Measurements from ENCODE around the gene KCND3.
"Not testable (repeated sequence)": the region's sequence is repeated elsewhere in the genome, so short reads cannot be mapped to it uniquely, and the experiment has no call there.

DNA sequence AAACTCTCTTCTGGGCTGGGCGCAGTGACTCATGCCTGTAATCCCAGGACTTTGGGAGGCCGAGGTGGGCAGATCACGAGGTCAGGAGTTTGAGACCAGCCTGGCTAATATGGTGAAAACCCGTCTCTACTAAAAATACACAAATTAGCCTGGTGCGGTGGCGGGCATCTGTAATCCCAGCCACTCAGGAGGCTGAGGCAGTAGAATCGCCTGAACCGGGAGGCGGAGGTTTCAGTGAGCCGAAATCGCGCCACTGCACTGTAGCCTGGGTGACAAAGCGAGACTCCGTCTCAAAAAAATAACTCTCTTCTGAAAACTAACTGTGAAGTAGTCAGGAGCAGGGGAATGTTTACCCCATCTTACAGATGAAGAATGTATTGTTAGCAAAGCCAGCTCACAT lies 247.2 kb downstream of the KCND3 start:
- TF ChIP-seq, protein P1, sequence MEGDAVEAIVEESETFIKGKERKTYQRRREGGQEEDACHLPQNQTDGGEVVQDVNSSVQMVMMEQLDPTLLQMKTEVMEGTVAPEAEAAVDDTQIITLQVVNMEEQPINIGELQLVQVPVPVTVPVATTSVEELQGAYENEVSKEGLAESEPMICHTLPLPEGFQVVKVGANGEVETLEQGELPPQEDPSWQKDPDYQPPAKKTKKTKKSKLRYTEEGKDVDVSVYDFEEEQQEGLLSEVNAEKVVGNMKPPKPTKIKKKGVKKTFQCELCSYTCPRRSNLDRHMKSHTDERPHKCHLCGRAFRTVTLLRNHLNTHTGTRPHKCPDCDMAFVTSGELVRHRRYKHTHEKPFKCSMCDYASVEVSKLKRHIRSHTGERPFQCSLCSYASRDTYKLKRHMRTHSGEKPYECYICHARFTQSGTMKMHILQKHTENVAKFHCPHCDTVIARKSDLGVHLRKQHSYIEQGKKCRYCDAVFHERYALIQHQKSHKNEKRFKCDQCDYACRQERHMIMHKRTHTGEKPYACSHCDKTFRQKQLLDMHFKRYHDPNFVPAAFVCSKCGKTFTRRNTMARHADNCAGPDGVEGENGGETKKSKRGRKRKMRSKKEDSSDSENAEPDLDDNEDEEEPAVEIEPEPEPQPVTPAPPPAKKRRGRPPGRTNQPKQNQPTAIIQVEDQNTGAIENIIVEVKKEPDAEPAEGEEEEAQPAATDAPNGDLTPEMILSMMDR (IDR thresholded peaks at IDR 0.05) = not testable (repeated sequence)
- TF ChIP-seq POLR2AphosphoS5 (IDR thresholded peaks at IDR 0.05) = not testable (repeated sequence)

Data from upper lobe of left lung (tissue), 4 donors.